SKM-1 treated with dmso at 0.1 percent for 144 hours (cell line): ENCODE results near the gene DIRAS1.

Source experiments
- DNase-seq: peaks from one replicate; lab custom pipeline; 2025; ENCODE audit not compliant: unreplicated experiment; lab: John Stamatoyannopoulos, UW

Gene DIRAS1

GRCh38 chr19:2720777-2721569, at the start of gene DIRAS1:
TSS of gene DIRAS1 (minus strand) at chr19:2721372. CDS start at chr19:2717806, 3,566 bp downstream.
- DNase-seq: no peak

- no peak for DNase-seq
Observed at GRCh38 chr19:2770055-2771013, 49.2 kb upstream of the DIRAS1 start.

- no peak for DNase-seq
Observed at GRCh38 chr19:2769218-2769617, 48.0 kb upstream of the DIRAS1 start.

- no peak for DNase-seq
Observed at GRCh38 chr19:2768365-2769132, 47.4 kb upstream of the DIRAS1 start.

- DNase-seq: no peak
Observed at GRCh38 chr19:2767688-2768087, 46.5 kb upstream of the DIRAS1 start.

GRCh38 chr19:2766594-2767372, 45.6 kb upstream of the DIRAS1 start:
- no peak for DNase-seq

- DNase-seq: no peak
Observed at GRCh38 chr19:2765376-2765775, 44.2 kb upstream of the DIRAS1 start.

GRCh38 chr19:2764945-2765344, 43.8 kb upstream of the DIRAS1 start:
- no peak for DNase-seq

- no peak for DNase-seq
Observed at GRCh38 chr19:2763687-2764086, 42.5 kb upstream of the DIRAS1 start.

- no peak for DNase-seq
Observed at GRCh38 chr19:2762783-2763496, 41.8 kb upstream of the DIRAS1 start.

- no peak for DNase-seq
Observed at GRCh38 chr19:2761876-2762782, 41.0 kb upstream of the DIRAS1 start.

GRCh38 chr19:2761309-2761677, 40.1 kb upstream of the DIRAS1 start:
- no peak for DNase-seq

- DNase-seq: no peak
Observed at GRCh38 chr19:2759965-2760364, 38.8 kb upstream of the DIRAS1 start.

GRCh38 chr19:2759362-2759761, 38.2 kb upstream of the DIRAS1 start:
- DNase-seq: no peak

- DNase-seq: no peak
Observed at GRCh38 chr19:2758601-2759313, 37.6 kb upstream of the DIRAS1 start.

- no peak for DNase-seq
Observed at GRCh38 chr19:2756921-2757881, 36.0 kb upstream of the DIRAS1 start.

- DNase-seq: no peak
Observed at GRCh38 chr19:2756477-2756876, 35.3 kb upstream of the DIRAS1 start.
